ENCODE results near the gene GREB1L.
"Not testable (repeated sequence)": the region's sequence is repeated elsewhere in the genome, so short reads cannot be mapped to it uniquely, and the experiment has no call there.

GREB1L gene

DNA sequence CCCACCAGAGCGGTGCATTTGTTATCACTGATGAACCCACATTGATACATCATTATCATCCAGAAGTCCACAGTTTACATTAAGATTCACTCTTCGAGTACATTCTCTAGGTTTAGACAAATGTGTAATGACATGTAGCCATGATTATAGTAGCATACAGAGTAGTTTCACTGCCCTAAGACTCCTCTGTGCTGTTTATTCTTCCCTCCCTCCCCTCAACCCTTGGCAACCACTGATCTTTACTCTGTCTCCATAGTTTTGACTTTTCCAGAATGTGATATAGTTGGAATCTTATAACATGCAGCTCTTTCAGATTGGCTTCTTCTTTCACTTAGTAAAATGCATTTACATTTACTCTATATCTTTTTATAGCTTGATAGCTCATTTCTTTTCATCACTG lies 31.2 kb upstream of the GREB1L start:
- Histone ChIP-seq H4K8ac (ENCODE audit: low read depth, low read length) (no peak overlapping the region), H2BK120ac (ENCODE audit: insufficient read depth, low read length, poor library complexity) (no peak overlapping the region), H4K12ac (ENCODE audit: low read depth, low read length) (no peak overlapping the region), H3K9ac (ENCODE audit: low read length) (no peak overlapping the region), H3K79me1 (ENCODE audit: low read length) (no peaks in the 10 kb centered on the region), H3K14ac (ENCODE audit: low read length) (no peak overlapping the region), H3K79me2 (ENCODE audit: control insufficient read depth, insufficient read depth, low read length, poor library complexity) (no peaks in the 10 kb centered on the region), H3K4me3 (ENCODE audit: low read depth, low read length) (no peak overlapping the region), H3K36me3 (ENCODE audit: control insufficient read depth in 1 of 2, insufficient read depth in 2 of 2, low read length in 2 of 2) (no peaks in the 10 kb centered on the region), H2BK5ac (ENCODE audit: low read depth, low read length, poor library complexity) (no peak overlapping the region), H2AFZ (ENCODE audit: insufficient read depth, low read length, poor library complexity) (no peak overlapping the region), H3K4me2 (ENCODE audit: low read length) (no peak overlapping the region), H2BK12ac (ENCODE audit: low read length) (no peak overlapping the region), H3K27me3 (ENCODE audit: insufficient read depth, low read length) (no peaks in the 10 kb centered on the region), H3K27ac (ENCODE audit: low read depth, low read length) (no peak overlapping the region), H3K9me3 (ENCODE audit: insufficient read depth, low read depth, low read length) (no peaks in the 10 kb centered on the region), H3K4me1 (ENCODE audit: control insufficient read depth in 1 of 2, insufficient read depth in 2 of 2, low read length in 2 of 2) (no peaks in the 10 kb centered on the region), H3K18ac (ENCODE audit: low read length) (no peak overlapping the region), H3K4ac (ENCODE audit: low read depth, low read length) (no peak overlapping the region), H4K91ac (ENCODE audit: low read depth, low read length) (no peak overlapping the region), H2AK5ac (ENCODE audit: low read length) (no peak overlapping the region), H3K23ac (ENCODE audit: low read length) (no peak overlapping the region)
- WGBS (ENCODE audit: extremely low coverage, insufficient coverage, insufficient read length): no CpG with 5 or more reads among the region's 2 CpGs
- DNase-seq: no peak

GRCh38 chr18:21214409-21214808 lies 27.6 kb upstream of the GREB1L start:
- H3K14ac ChIP-seq (ENCODE audit: low read length); DNase-seq; H3K36me3 ChIP-seq (ENCODE audit: control insufficient read depth in 1 of 2, insufficient read depth in 2 of 2, low read length in 2 of 2); H3K79me2 ChIP-seq (ENCODE audit: control insufficient read depth, insufficient read depth, low read length, poor library complexity); H3K79me1 ChIP-seq (ENCODE audit: low read length); H3K18ac ChIP-seq (ENCODE audit: low read length); H4K12ac ChIP-seq (ENCODE audit: low read depth, low read length); H3K23ac ChIP-seq (ENCODE audit: low read length); H2AK5ac ChIP-seq (ENCODE audit: low read length); H3K9ac ChIP-seq (ENCODE audit: low read length); H3K27me3 ChIP-seq (ENCODE audit: insufficient read depth, low read length); H3K4me1 ChIP-seq (ENCODE audit: control insufficient read depth in 1 of 2, insufficient read depth in 2 of 2, low read length in 2 of 2); H2AFZ ChIP-seq (ENCODE audit: insufficient read depth, low read length, poor library complexity); H3K4me2 ChIP-seq (ENCODE audit: low read length); H4K8ac ChIP-seq (ENCODE audit: low read depth, low read length); H4K91ac ChIP-seq (ENCODE audit: low read depth, low read length); H3K4me3 ChIP-seq (ENCODE audit: low read depth, low read length); H2BK120ac ChIP-seq (ENCODE audit: insufficient read depth, low read length, poor library complexity); H2BK5ac ChIP-seq (ENCODE audit: low read depth, low read length, poor library complexity); H2BK12ac ChIP-seq (ENCODE audit: low read length); H3K9me3 ChIP-seq (ENCODE audit: insufficient read depth, low read depth, low read length); H3K27ac ChIP-seq (ENCODE audit: low read depth, low read length); H3K4ac ChIP-seq (ENCODE audit: low read depth, low read length): not testable (repeated sequence)
- WGBS (ENCODE audit: extremely low coverage, insufficient coverage, insufficient read length): no CpG with 5 or more reads among the region's 5 CpGs

DNA sequence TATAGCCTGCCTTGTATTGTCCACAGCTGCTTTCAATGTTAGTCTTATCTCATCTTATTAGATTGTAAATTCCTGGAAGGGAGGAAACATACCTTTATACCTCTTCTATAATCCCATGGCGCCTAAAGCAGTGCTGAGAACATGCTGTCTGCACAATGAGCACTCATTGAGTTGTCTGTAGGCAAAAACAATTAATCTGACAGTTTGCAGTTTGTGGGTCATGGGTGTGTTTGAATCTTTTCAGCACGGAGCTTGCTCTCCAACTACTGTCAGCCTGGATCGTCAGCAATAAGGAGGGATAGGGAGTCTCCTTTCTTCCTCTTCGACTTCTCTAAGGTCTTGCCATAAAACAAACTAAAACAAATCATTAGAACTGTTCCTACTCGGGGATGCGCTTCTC lies 26.5 kb upstream of the GREB1L start:
- Histone ChIP-seq H3K27ac (ENCODE audit: low read depth, low read length) (no peak overlapping the region), H3K18ac (ENCODE audit: low read length) (no peak overlapping the region), H3K4ac (ENCODE audit: low read depth, low read length) (no peak overlapping the region), H3K9ac (ENCODE audit: low read length) (no peak overlapping the region), H3K9me3 (ENCODE audit: insufficient read depth, low read depth, low read length) (no peaks in the 10 kb centered on the region), H3K4me2 (ENCODE audit: low read length) (no peak overlapping the region), H2BK120ac (ENCODE audit: insufficient read depth, low read length, poor library complexity) (no peak overlapping the region), H3K14ac (ENCODE audit: low read length) (no peak overlapping the region), H4K12ac (ENCODE audit: low read depth, low read length) (no peak overlapping the region), H3K23ac (ENCODE audit: low read length) (no peak overlapping the region), H2BK12ac (ENCODE audit: low read length) (no peak overlapping the region), H3K4me3 (ENCODE audit: low read depth, low read length) (no peak overlapping the region), H3K79me2 (ENCODE audit: control insufficient read depth, insufficient read depth, low read length, poor library complexity) (no peaks in the 10 kb centered on the region), H3K4me1 (ENCODE audit: control insufficient read depth in 1 of 2, insufficient read depth in 2 of 2, low read length in 2 of 2) (no peaks in the 10 kb centered on the region), H3K27me3 (ENCODE audit: insufficient read depth, low read length) (no peaks in the 10 kb centered on the region), H3K79me1 (ENCODE audit: low read length) (no peaks in the 10 kb centered on the region), H2AFZ (ENCODE audit: insufficient read depth, low read length, poor library complexity) (no peak overlapping the region), H4K8ac (ENCODE audit: low read depth, low read length) (no peak overlapping the region), H2BK5ac (ENCODE audit: low read depth, low read length, poor library complexity) (no peak overlapping the region), H3K36me3 (ENCODE audit: control insufficient read depth in 1 of 2, insufficient read depth in 2 of 2, low read length in 2 of 2) (no peaks in the 10 kb centered on the region), H4K91ac (ENCODE audit: low read depth, low read length) (no peak overlapping the region), H2AK5ac (ENCODE audit: low read length) (no peak overlapping the region)
- no peak for DNase-seq
- WGBS (ENCODE audit: extremely low coverage, insufficient coverage, insufficient read length): no CpG with 5 or more reads among the region's 6 CpGs

DNA sequence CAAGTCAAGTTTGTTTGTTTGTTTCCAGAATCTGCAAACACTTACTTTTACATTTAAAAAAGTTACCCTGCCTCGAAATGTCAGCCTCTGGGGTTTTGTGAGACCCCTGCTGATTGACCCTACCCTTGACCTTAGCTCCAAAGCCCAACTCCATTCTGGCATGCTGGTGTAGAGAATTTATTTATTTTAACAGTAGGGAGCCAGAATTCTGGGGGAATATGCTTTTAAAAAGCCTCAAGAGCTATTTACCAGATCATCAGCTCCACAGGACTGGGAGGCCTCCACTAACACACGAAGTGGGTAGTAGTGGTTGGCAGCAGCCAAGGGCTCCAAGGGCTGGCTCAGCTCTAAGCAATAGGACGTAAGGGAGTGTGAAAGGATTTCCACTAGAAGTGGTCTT lies 23.2 kb upstream of the GREB1L start:
- H3K9me3 ChIP-seq (ENCODE audit: insufficient read depth, low read depth, low read length): no peaks in the 10 kb centered on the region
- no peak overlapping the region for H2AK5ac ChIP-seq (ENCODE audit: low read length)
- H2BK5ac ChIP-seq (ENCODE audit: low read depth, low read length, poor library complexity): no peak overlapping the region
- no peak overlapping the region for H3K23ac ChIP-seq (ENCODE audit: low read length)
- no peak for DNase-seq
- H3K4ac ChIP-seq (ENCODE audit: low read depth, low read length): no peak overlapping the region
- H3K9ac ChIP-seq (ENCODE audit: low read length): no peak overlapping the region
- H3K79me2 ChIP-seq (ENCODE audit: control insufficient read depth, insufficient read depth, low read length, poor library complexity): no peaks in the 10 kb centered on the region
- H3K4me3 ChIP-seq (ENCODE audit: low read depth, low read length): no peak overlapping the region
- no peak overlapping the region for H3K4me2 ChIP-seq (ENCODE audit: low read length)
- whole genome bisulfite sequencing (ENCODE audit: extremely low coverage, insufficient coverage, insufficient read length): no CpG with 5 or more reads among the region's 3 CpGs
- H3K18ac ChIP-seq (ENCODE audit: low read length): no peak overlapping the region
- H4K8ac ChIP-seq (ENCODE audit: low read depth, low read length): no peak overlapping the region
- H3K14ac ChIP-seq (ENCODE audit: low read length): no peak overlapping the region
- no peak overlapping the region for H2BK12ac ChIP-seq (ENCODE audit: low read length)
- H3K79me1 ChIP-seq (ENCODE audit: low read length): no peaks in the 10 kb centered on the region
- no peak overlapping the region for H2AFZ ChIP-seq (ENCODE audit: insufficient read depth, low read length, poor library complexity)
- H3K36me3 ChIP-seq (ENCODE audit: control insufficient read depth in 1 of 2, insufficient read depth in 2 of 2, low read length in 2 of 2): no peaks in the 10 kb centered on the region
- H2BK120ac ChIP-seq (ENCODE audit: insufficient read depth, low read length, poor library complexity): no peak overlapping the region
- no peak overlapping the region for H3K27ac ChIP-seq (ENCODE audit: low read depth, low read length)
- no peak overlapping the region for H4K91ac ChIP-seq (ENCODE audit: low read depth, low read length)
- H3K4me1 ChIP-seq (ENCODE audit: control insufficient read depth in 1 of 2, insufficient read depth in 2 of 2, low read length in 2 of 2): no peaks in the 10 kb centered on the region
- H3K27me3 ChIP-seq (ENCODE audit: insufficient read depth, low read length): no peaks in the 10 kb centered on the region
- no peak overlapping the region for H4K12ac ChIP-seq (ENCODE audit: low read depth, low read length)

Measured in trophoblast cell (in vitro differentiated cells and primary cell).